Stimulated activated naive B cell treated with anti-CD40 and anti-IgM and Interleukin-4, amounts not matched to agents 10 μg/mL and 1 μg/mL and 100 μg/mL, for 72 hours (primary cell): ENCODE measurements around the gene HNRNPF.
"Not testable (repeated sequence)": the region's sequence is repeated elsewhere in the genome, so short reads cannot be mapped to it uniquely, and the experiment has no call there.

Source experiments
- ATAC-seq, 2 donors: fragments of 150-1000 bp; cut with Tn5 transposase; replicated peaks; 2 replicates each; pipeline ENCODE4 v1.10.0; 2021; ENCODE audit warnings: moderate library complexity in 1 of 2
- DNase-seq: peaks from one replicate; pipeline ENCODE4 v3.0.0; 2021
- H3K27ac Mint-ChIP-seq: one replicate; pipeline ENCODE4 v1.8.0; 2022; ENCODE audit warnings: mild to moderate bottlenecking, mixed read lengths
- H3K27me3 Mint-ChIP-seq, 2 donors: one replicate each; pipeline ENCODE4 v1.8.0; 2022; ENCODE audit warnings: mixed read lengths in 2 of 2
- H3K36me3 Mint-ChIP-seq, 2 donors: one replicate each; pipeline ENCODE4 v1.8.0; 2022; ENCODE audit warnings: mixed read lengths in 2 of 2, mild to moderate bottlenecking in 1 of 2
- H3K4me1 Mint-ChIP-seq, 2 donors: one replicate each; pipeline ENCODE4 v1.8.0; 2022; ENCODE audit warnings: mixed read lengths in 2 of 2, mild to moderate bottlenecking in 1 of 2
- H3K4me3 Mint-ChIP-seq, 2 donors: one replicate each; pipeline ENCODE4 v1.8.0; 2022; ENCODE audit warnings: mild to moderate bottlenecking in 2 of 2, mixed read lengths in 2 of 2, moderate library complexity in 1 of 2
- H3K9me3 Mint-ChIP-seq, 2 donors: one replicate each; pipeline ENCODE4 v1.8.0; 2022; ENCODE audit warnings: mixed read lengths in 2 of 2, mild to moderate bottlenecking in 1 of 2

Gene HNRNPF

GRCh38 chr10:43348511-43349312 is 60.3 kb downstream of the HNRNPF start:
- DNase-seq = peak; percentile 72
- H3K4me1 Mint-ChIP-seq = peaks cover 10 to 17% of the 10 kb centered on the region in 2 donors
- ATAC-seq = peak; percentile 100
- H3K4me3 Mint-ChIP-seq = no peak overlapping the region
- peaks cover 12 to 39% of the 10 kb centered on the region in 2 donors for H3K27me3 Mint-ChIP-seq
- no peaks in the 10 kb centered on the region for H3K9me3 Mint-ChIP-seq
- H3K36me3 Mint-ChIP-seq = no peaks in the 10 kb centered on the region
- no peak overlapping the region for H3K27ac Mint-ChIP-seq

- H3K27me3 Mint-ChIP-seq = peaks cover 12 to 37% of the 10 kb centered on the region in 2 donors
- peaks cover 10 to 17% of the 10 kb centered on the region in 2 donors for H3K4me1 Mint-ChIP-seq
- no peaks in the 10 kb centered on the region for H3K36me3 Mint-ChIP-seq
- H3K4me3 Mint-ChIP-seq = no peak overlapping the region
- no peak overlapping the region for H3K27ac Mint-ChIP-seq
- ATAC-seq = peak; percentile 37 to 44
- H3K9me3 Mint-ChIP-seq = no peaks in the 10 kb centered on the region
- DNase-seq = no peak
Measured at GRCh38 chr10:43347997-43348396, 61.0 kb downstream of the HNRNPF start.

DNA sequence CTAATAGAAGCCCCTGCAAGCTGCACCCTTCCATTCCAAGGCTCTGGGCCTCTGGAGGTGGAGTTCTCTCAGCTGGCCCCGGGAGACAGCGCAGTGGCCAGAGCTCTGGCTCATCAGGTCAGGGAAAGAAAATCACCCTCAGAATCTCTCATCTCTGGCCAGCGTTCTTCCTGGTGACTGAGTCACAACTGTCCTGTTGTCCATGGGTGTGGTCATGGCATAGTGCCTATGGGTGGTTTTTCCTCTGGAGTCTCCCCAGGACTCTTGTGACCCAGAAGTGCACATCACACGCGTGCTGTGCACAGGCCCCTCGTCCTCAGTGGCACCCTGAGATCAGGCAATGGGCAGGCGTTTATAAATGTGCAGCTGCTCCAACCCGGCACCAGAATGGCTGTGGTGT is 64.9 kb downstream of the HNRNPF start:
- DNase-seq (no peak), ATAC-seq (no peak)
- Mint-ChIP-seq H3K4me3 (no peak overlapping the region), H3K4me1 (peaks cover 5 to 8% of the 10 kb centered on the region in 2 donors), H3K27me3 (peaks cover 21 to 24% of the 10 kb centered on the region in 2 donors), H3K9me3 (no peaks in the 10 kb centered on the region), H3K27ac (no peak overlapping the region), H3K36me3 (no peaks in the 10 kb centered on the region)

DNA sequence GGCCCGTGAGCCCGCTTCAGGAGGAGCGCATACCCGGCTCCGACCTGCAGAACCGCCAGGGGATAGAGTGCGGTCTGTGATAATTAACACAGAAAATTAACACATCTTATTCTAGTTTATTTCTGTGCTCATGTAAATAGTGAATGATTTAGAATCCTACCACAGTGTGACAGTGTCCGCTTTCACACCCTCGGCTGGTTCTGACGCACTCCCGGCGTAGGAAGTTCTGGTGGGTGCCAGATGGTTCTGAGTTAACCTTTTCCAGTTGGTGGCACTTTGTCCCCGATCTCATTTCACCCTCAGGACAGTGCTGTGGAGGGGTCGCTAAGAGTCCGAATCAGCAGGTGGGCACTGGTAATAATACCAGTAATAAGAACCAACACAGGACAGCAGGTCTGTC is 65.9 kb downstream of the HNRNPF start:
- H3K9me3 Mint-ChIP-seq = no peaks in the 10 kb centered on the region
- H3K36me3 Mint-ChIP-seq = no peaks in the 10 kb centered on the region
- peaks cover 0 to under 1% of the 10 kb centered on the region in 2 donors for H3K4me1 Mint-ChIP-seq
- DNase-seq (no peak), ATAC-seq (no peak)
- H3K4me3 Mint-ChIP-seq = no peak overlapping the region
- no peak overlapping the region for H3K27ac Mint-ChIP-seq
- H3K27me3 Mint-ChIP-seq = peaks cover 26 to 29% of the 10 kb centered on the region in 2 donors

DNA sequence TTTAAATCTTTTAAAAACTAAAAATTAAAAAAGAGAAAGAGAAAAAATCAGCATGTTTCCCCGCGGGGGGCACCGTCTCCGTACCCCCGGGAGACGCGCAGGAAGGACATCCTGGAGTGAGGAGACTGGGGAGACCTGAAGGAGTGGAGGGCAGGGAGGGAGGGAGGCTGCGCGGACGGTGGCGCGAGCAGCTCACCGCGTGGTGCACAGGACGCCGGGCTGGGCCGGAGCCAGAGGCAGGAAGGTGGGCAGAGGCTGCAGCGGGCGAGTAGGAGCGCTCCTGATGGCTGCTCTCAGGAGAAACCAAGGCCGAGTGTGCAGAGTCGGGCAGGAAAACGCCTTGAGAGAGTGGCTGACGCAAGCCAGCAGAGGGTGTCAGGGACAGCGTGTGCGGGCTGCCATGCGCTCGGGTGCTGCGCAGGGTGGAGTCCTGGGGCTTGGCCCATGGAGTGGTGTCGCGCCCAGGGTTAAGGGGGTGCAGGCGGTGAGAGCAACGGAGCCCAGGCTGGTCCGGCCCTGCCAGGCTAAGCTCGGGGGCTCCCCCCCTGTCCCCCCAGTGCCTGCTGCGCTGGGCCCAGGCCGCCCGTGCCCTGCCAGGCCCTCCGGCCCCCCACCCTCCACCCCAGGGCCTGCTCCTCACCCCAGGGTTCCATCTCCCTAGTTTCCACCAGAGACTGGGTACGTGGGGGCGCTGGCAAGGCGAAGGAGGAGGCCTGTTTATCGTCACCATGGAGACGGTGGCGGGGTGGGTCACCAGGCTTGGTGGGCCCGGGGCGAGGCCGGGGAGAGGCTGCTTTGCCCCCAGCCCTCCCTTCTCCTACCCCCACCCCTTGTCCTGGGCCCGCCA is 66.5 kb downstream of the HNRNPF start:
- no peaks in the 10 kb centered on the region for H3K36me3 Mint-ChIP-seq

DNA sequence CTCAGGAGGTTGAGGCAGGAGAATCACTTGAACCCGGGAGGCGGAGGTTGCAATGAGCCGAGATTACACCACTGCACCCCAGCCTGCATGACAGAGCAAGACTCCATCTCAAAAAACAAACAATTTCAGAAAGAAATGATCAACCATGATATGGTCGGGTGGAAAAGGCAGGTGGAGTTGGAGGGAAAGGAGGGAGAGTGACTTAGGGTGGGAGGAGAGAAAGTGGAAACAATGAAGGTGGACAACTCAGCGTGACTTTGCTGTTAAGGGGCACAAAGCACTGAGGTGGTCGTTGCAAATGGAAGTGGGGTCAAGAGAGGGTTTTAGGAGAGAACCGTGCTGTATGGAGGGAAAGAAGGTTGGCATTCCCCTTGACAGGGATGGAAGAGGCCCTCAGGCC is 67.5 kb downstream of the HNRNPF start:
- Mint-ChIP-seq H3K27ac (no peak overlapping the region), H3K9me3 (no peaks in the 10 kb centered on the region), H3K4me3 (no peak overlapping the region), H3K36me3 (no peaks in the 10 kb centered on the region), H3K4me1 (no peaks in the 10 kb centered on the region), H3K27me3 (peaks cover 32 to 34% of the 10 kb centered on the region in 2 donors)
- ATAC-seq (no peak), DNase-seq (no peak)

More for the DNA sequence above, 66.5 kb downstream of the HNRNPF start:
- ATAC-seq = no peak
- no peaks in the 10 kb centered on the region for H3K9me3 Mint-ChIP-seq
- DNase-seq = no peak
- H3K4me1 Mint-ChIP-seq = no peaks in the 10 kb centered on the region
- H3K4me3 Mint-ChIP-seq = no peak overlapping the region
- H3K27me3 Mint-ChIP-seq = peaks cover 30 to 32% of the 10 kb centered on the region in 2 donors
- H3K27ac Mint-ChIP-seq = no peak overlapping the region

- peaks cover 32 to 34% of the 10 kb centered on the region in 2 donors for H3K27me3 Mint-ChIP-seq
- H3K9me3 Mint-ChIP-seq = no peaks in the 10 kb centered on the region
- DNase-seq (no peak), ATAC-seq (no peak)
- no peaks in the 10 kb centered on the region for H3K36me3 Mint-ChIP-seq
- no peaks in the 10 kb centered on the region for H3K4me1 Mint-ChIP-seq
- H3K4me3 Mint-ChIP-seq = no peak overlapping the region
- no peak overlapping the region for H3K27ac Mint-ChIP-seq
Measured at GRCh38 chr10:43340619-43341018, 68.4 kb downstream of the HNRNPF start.

DNA sequence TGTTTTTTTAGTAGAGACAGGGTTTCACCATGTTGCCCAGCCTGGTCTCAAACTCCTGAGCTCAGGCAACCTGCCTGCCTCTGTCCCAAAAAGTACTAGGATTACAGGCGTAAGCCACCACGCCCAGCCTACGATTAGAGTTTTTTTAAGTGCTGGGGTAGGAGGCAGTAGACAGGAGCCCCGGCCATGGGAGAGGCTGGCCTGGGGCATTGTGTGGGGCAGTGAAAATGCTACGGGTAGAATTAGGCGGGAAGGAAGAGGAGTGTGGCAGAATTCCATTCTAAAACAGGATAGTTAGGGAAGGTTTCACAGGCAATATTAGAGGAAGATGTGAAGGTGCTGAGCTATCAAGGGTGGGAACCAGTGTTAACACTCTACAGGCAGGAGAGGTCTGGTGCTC is 68.9 kb downstream of the HNRNPF start:
- Mint-ChIP-seq H3K4me1 (no peaks in the 10 kb centered on the region), H3K9me3 (no peaks in the 10 kb centered on the region), H3K27ac (no peak overlapping the region), H3K36me3 (no peaks in the 10 kb centered on the region), H3K4me3 (no peak overlapping the region), H3K27me3 (peaks cover 32 to 34% of the 10 kb centered on the region in 2 donors)
- no peak for DNase-seq
- no peak for ATAC-seq

DNA sequence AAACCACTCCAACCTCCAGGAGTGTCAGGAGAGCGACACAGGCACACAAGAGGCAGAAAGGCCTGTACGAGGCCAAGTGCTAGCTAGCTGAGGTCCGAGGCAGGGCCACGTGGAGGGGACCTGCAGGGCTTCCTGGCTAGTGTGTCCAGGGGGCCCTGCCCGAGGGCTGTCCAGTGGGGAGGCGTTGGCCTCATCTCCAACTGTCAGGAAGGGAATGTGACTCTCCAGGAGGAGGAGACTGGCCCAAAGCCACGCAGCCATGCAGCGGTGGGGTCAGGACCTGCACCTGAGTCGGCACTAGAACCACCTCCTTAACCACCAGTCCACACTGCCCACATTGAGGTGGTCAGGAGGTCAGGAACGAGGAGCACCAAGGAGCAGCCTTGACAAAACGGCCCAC is 69.8 kb downstream of the HNRNPF start:
- Mint-ChIP-seq H3K27ac (peak overlapping the region; percentile 9), H3K27me3 (peaks cover 32 to 34% of the 10 kb centered on the region in 2 donors), H3K36me3 (no peaks in the 10 kb centered on the region), H3K9me3 (no peaks in the 10 kb centered on the region), H3K4me1 (no peaks in the 10 kb centered on the region), H3K4me3 (no peak overlapping the region)
- no peak for DNase-seq
- ATAC-seq = no peak

DNA sequence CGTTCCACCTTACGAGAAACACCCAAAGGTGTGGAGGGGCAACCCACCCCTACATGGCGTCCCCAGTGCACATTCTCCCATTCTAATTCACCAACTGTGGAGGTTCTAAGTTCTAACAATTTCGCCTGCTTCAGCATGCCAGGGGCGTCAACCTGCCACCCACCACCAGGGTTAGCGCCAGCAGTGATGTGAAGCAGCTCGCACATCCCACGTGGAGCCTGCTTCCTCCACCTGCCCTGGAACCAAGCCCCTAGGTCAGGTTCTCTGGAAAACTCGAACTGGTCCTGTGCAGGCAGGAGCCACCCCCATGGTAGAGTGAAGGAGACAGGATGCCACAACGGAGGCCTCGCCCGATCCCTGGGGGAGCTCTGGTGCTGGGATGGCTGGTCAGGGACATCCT is 70.9 kb downstream of the HNRNPF start:
- ATAC-seq (no peak), DNase-seq (no peak)
- H3K9me3 Mint-ChIP-seq = no peaks in the 10 kb centered on the region
- no peaks in the 10 kb centered on the region for H3K4me1 Mint-ChIP-seq
- H3K27me3 Mint-ChIP-seq = peaks cover 32 to 35% of the 10 kb centered on the region in 2 donors
- H3K4me3 Mint-ChIP-seq = no peak overlapping the region
- H3K27ac Mint-ChIP-seq = no peak overlapping the region
- no peaks in the 10 kb centered on the region for H3K36me3 Mint-ChIP-seq

DNA sequence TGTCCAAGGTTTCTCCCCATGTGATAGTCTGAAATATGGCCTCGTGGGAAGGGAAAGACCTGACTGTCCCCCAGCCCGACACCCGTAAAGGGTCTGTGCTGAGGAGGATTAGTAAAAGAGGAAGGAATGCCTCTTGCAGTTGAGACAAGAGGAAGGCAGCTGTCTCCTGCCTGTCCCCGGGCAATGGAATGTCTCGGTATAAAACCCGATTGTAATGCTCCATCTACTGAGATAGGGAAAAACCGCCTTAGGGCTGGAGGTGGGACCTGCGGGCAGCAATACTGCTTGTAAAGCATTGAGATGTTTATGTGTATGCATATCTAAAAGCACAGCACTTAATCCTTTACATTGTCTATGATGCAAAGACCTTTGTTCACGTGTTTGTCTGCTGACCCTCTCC is 71.5 kb downstream of the HNRNPF start:
- H3K4me3 Mint-ChIP-seq, H3K9me3 Mint-ChIP-seq, DNase-seq, H3K27ac Mint-ChIP-seq, H3K4me1 Mint-ChIP-seq, ATAC-seq, H3K36me3 Mint-ChIP-seq: not testable (repeated sequence)
- H3K27me3 Mint-ChIP-seq = peaks cover 32 to 40% of the 10 kb centered on the region in 2 donors

DNA sequence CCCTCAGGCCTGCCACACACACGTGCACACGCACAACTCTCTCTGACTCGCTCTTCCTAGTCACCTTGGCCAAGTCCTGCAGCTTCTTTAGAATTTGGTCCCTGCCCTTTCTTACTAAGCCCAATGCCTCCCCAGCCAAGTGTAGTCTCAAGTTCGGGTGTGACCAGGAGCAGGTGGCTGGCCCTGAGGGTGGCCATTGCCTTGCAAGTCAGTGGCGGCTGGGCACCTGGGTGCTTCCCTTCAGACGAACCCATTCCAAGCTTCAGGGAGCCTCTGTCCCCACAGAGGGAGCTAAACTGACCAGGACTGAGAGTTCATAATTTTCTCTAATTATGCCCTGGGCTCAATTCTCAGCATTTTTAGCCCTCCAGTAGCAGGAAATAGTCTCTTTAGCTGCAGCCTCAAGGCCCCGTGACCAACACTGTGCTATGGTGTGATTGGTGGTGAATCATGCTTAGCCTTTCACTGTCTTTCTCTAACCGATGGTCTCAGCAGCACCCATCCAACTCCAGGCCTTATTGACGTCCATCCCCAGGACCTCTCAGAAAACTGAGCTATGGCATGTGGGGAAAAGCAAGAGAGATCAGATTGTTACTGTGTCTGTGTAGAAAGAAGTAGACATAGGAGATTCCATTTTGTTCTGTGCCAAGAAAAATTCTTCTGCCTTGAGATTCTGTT is 72.2 kb downstream of the HNRNPF start:
- H3K9me3 Mint-ChIP-seq = no peaks in the 10 kb centered on the region
- H3K27ac Mint-ChIP-seq = no peak overlapping the region
- DNase-seq (no peak), ATAC-seq (no peak)
- H3K4me1 Mint-ChIP-seq = peaks cover 4 to 7% of the 10 kb centered on the region in 2 donors
- no peak overlapping the region for H3K4me3 Mint-ChIP-seq
- peaks cover 32 to 40% of the 10 kb centered on the region in 2 donors for H3K27me3 Mint-ChIP-seq
- no peaks in the 10 kb centered on the region for H3K36me3 Mint-ChIP-seq

- DNase-seq (no peak), ATAC-seq (no peak)
- H3K9me3 Mint-ChIP-seq = no peaks in the 10 kb centered on the region
- H3K27me3 Mint-ChIP-seq = peaks cover 32 to 40% of the 10 kb centered on the region in 2 donors
- no peak overlapping the region for H3K4me3 Mint-ChIP-seq
- no peaks in the 10 kb centered on the region for H3K36me3 Mint-ChIP-seq
- H3K27ac Mint-ChIP-seq = no peak overlapping the region
- peaks cover 4 to 8% of the 10 kb centered on the region in 2 donors for H3K4me1 Mint-ChIP-seq
Measured at GRCh38 chr10:43336061-43336460, 72.9 kb downstream of the HNRNPF start.
